PFSK-1 (cell line): ENCODE results near the gene SIX1.

Experiments used
- FOXP2 ChIP-seq: optimal IDR thresholded peaks from 2 replicates; pipeline ENCODE3; 2011; ENCODE audit warnings: borderline replicate concordance, control low read depth, inconsistent platforms; ENCODE audit not compliant: insufficient read depth; ENCODE audit errors: extremely low read length, extremely low read depth
- POLR2AphosphoS5 ChIP-seq: IDR thresholded peaks from 2 replicates; pipeline ENCODE4 v1.6.1; 2012; ENCODE audit warnings: low read depth, mild to moderate bottlenecking, control low read depth, low read length, moderate library complexity
- REST ChIP-seq, 2 experiments: IDR thresholded peaks; 2 replicates each; pipeline versions ENCODE4 v1.6.1 to v1.8.0; 2011 to 2012; ENCODE audit warnings: low read depth in 2 of 2, low read length in 2 of 2, control low read depth in 1 of 2, inconsistent platforms in 1 of 2, mild to moderate bottlenecking in 1 of 2, moderate library complexity in 1 of 2; ENCODE audit not compliant: insufficient read depth in 1 of 2
- SIN3A ChIP-seq: IDR thresholded peaks from 2 replicates; pipeline ENCODE4 v1.6.1; 2012; ENCODE audit warnings: mild to moderate bottlenecking, low read length, moderate library complexity, borderline replicate concordance; ENCODE audit not compliant: insufficient read depth
- TAF1 ChIP-seq: IDR thresholded peaks from 2 replicates; pipeline ENCODE4 v1.6.1; 2012; ENCODE audit warnings: low read length, control low read depth, borderline replicate concordance; ENCODE audit not compliant: insufficient read depth

SIX1 gene

GRCh38 chr14:60649875-60650372, 647 bp upstream of the SIX1 start:
- TF ChIP-seq FOXP2 (no peak), POLR2AphosphoS5 (no peak), TAF1 (no peak)

- TF ChIP-seq REST (IDR thresholded peaks at IDR 0.05; ENCODE audit: insufficient read depth in 1 of 2, low read depth in 2 of 2, low read length in 2 of 2): no peak
- TF ChIP-seq FOXP2: no peak
- TF ChIP-seq TAF1: no peak
- no peak for TF ChIP-seq POLR2AphosphoS5
- TF ChIP-seq SIN3A: no peak
These were observed 886 bp downstream of the SIX1 start for GRCh38 chr14:60648249-60648933.

- no peak for TF ChIP-seq TAF1
- TF ChIP-seq FOXP2: no peak
- TF ChIP-seq REST (IDR thresholded peaks at IDR 0.05; ENCODE audit: insufficient read depth in 1 of 2, low read depth in 2 of 2, low read length in 2 of 2): no peak
- TF ChIP-seq POLR2AphosphoS5: no peak
- no peak for TF ChIP-seq SIN3A
These were observed 1.4 kb downstream of the SIX1 start for GRCh38 chr14:60647837-60648248.

- no peak for TF ChIP-seq SIN3A
- no peak for TF ChIP-seq TAF1
- no peak for TF ChIP-seq REST (IDR thresholded peaks at IDR 0.05; ENCODE audit: insufficient read depth in 1 of 2, low read depth in 2 of 2, low read length in 2 of 2)
- TF ChIP-seq POLR2AphosphoS5: no peak
- TF ChIP-seq FOXP2: no peak
These were observed 2.0 kb downstream of the SIX1 start for GRCh38 chr14:60647081-60647836.

- no peak for TF ChIP-seq TAF1
- no peak for TF ChIP-seq FOXP2
- no peak for TF ChIP-seq POLR2AphosphoS5
- no peak for TF ChIP-seq REST (IDR thresholded peaks at IDR 0.05; ENCODE audit: insufficient read depth in 1 of 2, low read depth in 2 of 2, low read length in 2 of 2)
- TF ChIP-seq SIN3A: no peak
These were observed 3.0 kb downstream of the SIX1 start for GRCh38 chr14:60646226-60646818.
